ENCODE measurements around the gene FAM3B.

The FAM3B gene

GRCh38 chr21:41318218-41318617, 1.6 kb downstream of the FAM3B start:
- no peak for DNase-seq (ENCODE audit: low spot score)

- DNase-seq (ENCODE audit: low spot score) = no peak
Measured at GRCh38 chr21:41319273-41319672, 2.7 kb downstream of the FAM3B start.

GRCh38 chr21:41321211-41321907, 4.8 kb downstream of the FAM3B start:
- no peak for DNase-seq (ENCODE audit: low spot score)

GRCh38 chr21:41321908-41322495, 5.4 kb downstream of the FAM3B start:
- DNase-seq (ENCODE audit: low spot score) = no peak

- no peak for DNase-seq (ENCODE audit: low spot score)
Measured at GRCh38 chr21:41322496-41323382, 6.1 kb downstream of the FAM3B start.

- no peak for DNase-seq (ENCODE audit: low spot score)
Measured at GRCh38 chr21:41325138-41325912, 8.7 kb downstream of the FAM3B start.

GRCh38 chr21:41326414-41327080, 9.9 kb downstream of the FAM3B start:
- DNase-seq (ENCODE audit: low spot score) = no peak

GRCh38 chr21:41327753-41328152, 11.2 kb downstream of the FAM3B start:
- DNase-seq (ENCODE audit: low spot score) = no peak

GRCh38 chr21:41328660-41329607, 12.3 kb downstream of the FAM3B start:
- DNase-seq (ENCODE audit: low spot score) = no peak

GRCh38 chr21:41333752-41334151, 17.2 kb downstream of the FAM3B start:
- DNase-seq (ENCODE audit: low spot score) = no peak

GRCh38 chr21:41337515-41337914, 20.9 kb downstream of the FAM3B start:
- no peak for DNase-seq (ENCODE audit: low spot score)

- no peak for DNase-seq (ENCODE audit: low spot score)
Measured at GRCh38 chr21:41338455-41338854, 21.9 kb downstream of the FAM3B start.

- no peak for DNase-seq (ENCODE audit: low spot score)
Measured at GRCh38 chr21:41342035-41342434, 25.4 kb downstream of the FAM3B start.

GRCh38 chr21:41344146-41344545, 27.5 kb downstream of the FAM3B start:
- DNase-seq (ENCODE audit: low spot score) = no peak

GRCh38 chr21:41345356-41345755, 28.8 kb downstream of the FAM3B start:
- DNase-seq (ENCODE audit: low spot score) = no peak

- DNase-seq (ENCODE audit: low spot score) = no peak
Measured at GRCh38 chr21:41345934-41346685, 29.5 kb downstream of the FAM3B start.

GRCh38 chr21:41346758-41347157, 30.2 kb downstream of the FAM3B start:
- DNase-seq (ENCODE audit: low spot score) = no peak

- DNase-seq (ENCODE audit: low spot score) = no peak
Measured at GRCh38 chr21:41348434-41348833, 31.8 kb downstream of the FAM3B start.

GRCh38 chr21:41349126-41349525, 32.5 kb downstream of the FAM3B start:
- DNase-seq (ENCODE audit: low spot score) = no peak
